K562 (cell line): Measurements from ENCODE around the gene CGB8. TPM values are rescaled to one million over a fixed set of nuclear protein-coding genes. Genes with fewer than 3 reads are reported as not detected.

Experiments
- BRD9 ChIP-seq: fragments of 450-650 bp; IDR thresholded peaks from 2 replicates; pipeline ENCODE4 v1.6.1; 2018; ENCODE audit warnings: low read depth; ENCODE audit not compliant: partially characterized antibody
- CCNT2 ChIP-seq: IDR thresholded peaks from 2 replicates; pipeline ENCODE4 v1.6.1; 2011; ENCODE audit warnings: borderline replicate concordance, low read depth, mild to moderate bottlenecking, moderate library complexity, mixed read lengths, low read length; ENCODE audit not compliant: insufficient read length; ENCODE audit errors: extremely low read depth
- CGGBP1 ChIP-seq: fragments of 250-450 bp; sonication (Bioruptor Pico); IDR thresholded peaks from 2 replicates; pipeline ENCODE4 v1.9.0; 2021; ENCODE audit warnings: mild to moderate bottlenecking
- ELF1 ChIP-seq: fragments of 200-800 bp; sonication (Bioruptor generic); IDR thresholded peaks from 2 replicates; pipeline ENCODE4 v1.6.1; 2016; ENCODE audit warnings: missing genetic modification characterization, missing compliant biosample characterization
- MEF2D ChIP-seq: conservative IDR thresholded peaks from 2 replicates; pipeline ENCODE4 v1.6.1; 2016; ENCODE audit warnings: low read depth, missing genetic modification characterization, missing compliant biosample characterization
- MITF ChIP-seq: IDR thresholded peaks from 2 replicates; pipeline ENCODE4 v1.6.1; 2014; ENCODE audit warnings: antibody characterized with exemption
- MYBL2 ChIP-seq, 2 experiments: fragments of 450-650 bp in 1 of 2; sonication (generic) in 1 of 2; formaldehyde crosslinking in 1 of 2; IDR thresholded peaks; 2 replicates each; pipeline versions ENCODE4 v1.6.1 to v1.8.1; 2017 to 2022; ENCODE audit warnings: borderline replicate concordance in 1 of 2, inconsistent platforms in 1 of 2, low read depth in 1 of 2, mild to moderate bottlenecking in 1 of 2, missing genetic modification reagents in 1 of 2, moderate library complexity in 1 of 2
- NR3C1 ChIP-seq: sonication (generic); formaldehyde crosslinking; IDR thresholded peaks from 2 replicates; pipeline ENCODE4 v1.8.1; 2022; ENCODE audit warnings: missing genetic modification reagents
- NUFIP1 ChIP-seq: fragments of 450-650 bp; IDR thresholded peaks from 2 replicates; pipeline ENCODE4 v1.6.1; 2018; ENCODE audit not compliant: partially characterized antibody
- POLR2AphosphoS2 ChIP-seq: IDR thresholded peaks from 2 replicates; pipeline ENCODE4 v1.6.1; 2012; ENCODE audit warnings: low read length, improper control_type of control experiment
- PRDM10 ChIP-seq: fragments of 450-650 bp; IDR thresholded peaks from 2 replicates; pipeline ENCODE4 v1.6.1; 2018; ENCODE audit not compliant: partially characterized antibody
- SNIP1 ChIP-seq: fragments of 450-650 bp; IDR thresholded peaks from 2 replicates; pipeline ENCODE4 v1.7.1; 2017; ENCODE audit warnings: low read depth, mild to moderate bottlenecking
- ZNF239 ChIP-seq: fragments of 250-450 bp; sonication (Bioruptor Pico); IDR thresholded peaks from 2 replicates; pipeline ENCODE4 v1.4.0; 2020; ENCODE audit warnings: mild to moderate bottlenecking
- polyA plus RNA-seq, 8 experiments: library from polyadenylated mRNA; depleted of rRNA in 4 of 8; stranded (reverse) in 5 of 8; unstranded in 3 of 8; fragments of >200 nt; fragmentation: Nextera tagmentation in 2 of 8; fragmentation: Illumina TruSeq in 1 of 8; extraction: Ambion mirVana in 2 of 8; extraction: Trizol in 1 of 8; gene quantifications; 2 replicates each; pipeline versions ENCODE4 v1.2.1 to v1.2.3, GENCODE V29; 2011 to 2014; ENCODE audit warnings: inconsistent platforms in 1 of 8, missing spikeins in 1 of 8
- total RNA-seq, 7 experiments: library from RNA; depleted of rRNA in 6 of 7; stranded (reverse); fragments of >200 nt in 6 of 7; fragmentation: Illumina TruSeq in 2 of 7; extraction: Trizol in 2 of 7; gene quantifications; 2 replicates each; pipeline versions ENCODE4 v1.2.1 to v1.2.3, GENCODE V29; 2011 to 2021; ENCODE audit warnings: low replicate concordance in 1 of 7
- TF ChIP-seq, protein P1 (sequence below): sonication (generic); formaldehyde crosslinking; IDR thresholded peaks from 2 replicates; pipeline ENCODE4 v1.4.0; 2020; ENCODE audit warnings: mild to moderate bottlenecking, missing genetic modification reagents
- TF ChIP-seq, protein P2 (sequence below): sonication (generic); formaldehyde crosslinking; IDR thresholded peaks from 2 replicates; pipeline ENCODE4 v1.8.1; 2023; ENCODE audit warnings: mild to moderate bottlenecking, missing genetic modification reagents

Gene CGB8
- total and polyA plus RNA-seq, 9 of the 15 experiments (the other 6 are each of a cell fraction or from before 2014, with no cell fraction given) = not detected

- TF ChIP-seq CCNT2 (no peak), ZNF239 (CRISPR knock-in tag) (no peak), MITF (no peak), NUFIP1 (no peak), PRDM10 (no peak), CGGBP1 (CRISPR knock-in tag) (no peak), BRD9 (no peak), ELF1 (tag) (no peak), MEF2D (no peak), NR3C1 (CRISPR knock-in tag) (no peak), POLR2AphosphoS2 (no peak), MYBL2 (IDR thresholded peaks at IDR 0.05; ENCODE audit: low read depth) (no peak), MYBL2 (CRISPR knock-in tag; IDR thresholded peaks at IDR 0.05; ENCODE audit: borderline replicate concordance) (no peak), SNIP1 (no peak)
- TF ChIP-seq, protein P1, sequence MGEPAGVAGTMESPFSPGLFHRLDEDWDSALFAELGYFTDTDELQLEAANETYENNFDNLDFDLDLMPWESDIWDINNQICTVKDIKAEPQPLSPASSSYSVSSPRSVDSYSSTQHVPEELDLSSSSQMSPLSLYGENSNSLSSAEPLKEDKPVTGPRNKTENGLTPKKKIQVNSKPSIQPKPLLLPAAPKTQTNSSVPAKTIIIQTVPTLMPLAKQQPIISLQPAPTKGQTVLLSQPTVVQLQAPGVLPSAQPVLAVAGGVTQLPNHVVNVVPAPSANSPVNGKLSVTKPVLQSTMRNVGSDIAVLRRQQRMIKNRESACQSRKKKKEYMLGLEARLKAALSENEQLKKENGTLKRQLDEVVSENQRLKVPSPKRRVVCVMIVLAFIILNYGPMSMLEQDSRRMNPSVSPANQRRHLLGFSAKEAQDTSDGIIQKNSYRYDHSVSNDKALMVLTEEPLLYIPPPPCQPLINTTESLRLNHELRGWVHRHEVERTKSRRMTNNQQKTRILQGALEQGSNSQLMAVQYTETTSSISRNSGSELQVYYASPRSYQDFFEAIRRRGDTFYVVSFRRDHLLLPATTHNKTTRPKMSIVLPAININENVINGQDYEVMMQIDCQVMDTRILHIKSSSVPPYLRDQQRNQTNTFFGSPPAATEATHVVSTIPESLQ (CRISPR knock-in tag) = no peak
- TF ChIP-seq, protein P2, sequence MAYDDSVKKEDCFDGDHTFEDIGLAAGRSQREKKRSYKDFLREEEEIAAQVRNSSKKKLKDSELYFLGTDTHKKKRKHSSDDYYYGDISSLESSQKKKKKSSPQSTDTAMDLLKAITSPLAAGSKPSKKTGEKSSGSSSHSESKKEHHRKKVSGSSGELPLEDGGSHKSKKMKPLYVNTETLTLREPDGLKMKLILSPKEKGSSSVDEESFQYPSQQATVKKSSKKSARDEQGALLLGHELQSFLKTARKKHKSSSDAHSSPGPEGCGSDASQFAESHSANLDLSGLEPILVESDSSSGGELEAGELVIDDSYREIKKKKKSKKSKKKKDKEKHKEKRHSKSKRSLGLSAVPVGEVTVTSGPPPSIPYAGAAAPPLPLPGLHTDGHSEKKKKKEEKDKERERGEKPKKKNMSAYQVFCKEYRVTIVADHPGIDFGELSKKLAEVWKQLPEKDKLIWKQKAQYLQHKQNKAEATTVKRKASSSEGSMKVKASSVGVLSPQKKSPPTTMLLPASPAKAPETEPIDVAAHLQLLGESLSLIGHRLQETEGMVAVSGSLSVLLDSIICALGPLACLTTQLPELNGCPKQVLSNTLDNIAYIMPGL (CRISPR knock-in tag) = no peak
Measured at GRCh38 chr19:49020931-49021895, 27.7 kb downstream of the CGB8 start (continued).
